HG02642 (cell line): ENCODE results near the gene HDAC11.

Source experiments
- ATAC-seq: cut with Tn5 transposase; IDR thresholded peaks from one replicate; pipeline ENCODE4 v1.9.1; 2021; ENCODE audit warnings: mild to moderate bottlenecking; ENCODE audit not compliant: unreplicated experiment, poor library complexity

HDAC11 gene

GRCh38 chr3:13505147-13506130 lies 25.3 kb downstream of the HDAC11 start:
- ATAC-seq, result no peak

GRCh38 chr3:13506239-13506638 lies 26.1 kb downstream of the HDAC11 start:
- no peak for ATAC-seq

DNA sequence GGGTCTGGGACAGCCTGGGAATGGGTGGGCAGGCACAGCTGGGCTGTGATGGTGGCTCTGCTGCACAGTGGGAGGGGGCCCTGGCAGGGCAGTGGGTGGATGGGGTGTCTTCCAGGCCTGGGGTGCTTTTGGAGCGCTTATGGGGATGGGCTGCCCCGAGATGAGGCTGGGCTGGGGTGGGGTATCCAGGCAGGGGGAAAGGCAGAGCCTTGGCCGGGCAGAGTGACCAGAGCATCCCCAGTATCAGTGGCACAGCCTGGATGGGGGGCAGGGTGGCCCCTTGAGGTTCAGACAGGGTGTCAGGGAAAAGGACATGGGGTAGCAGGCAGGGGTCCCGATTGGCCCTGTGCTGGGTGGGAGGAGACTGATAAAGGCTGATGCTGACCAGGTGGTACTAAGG lies 26.6 kb downstream of the HDAC11 start:
- ATAC-seq, result no peak

- no peak for ATAC-seq
Observed at GRCh38 chr3:13507247-13507569, 27.1 kb downstream of the HDAC11 start.

DNA sequence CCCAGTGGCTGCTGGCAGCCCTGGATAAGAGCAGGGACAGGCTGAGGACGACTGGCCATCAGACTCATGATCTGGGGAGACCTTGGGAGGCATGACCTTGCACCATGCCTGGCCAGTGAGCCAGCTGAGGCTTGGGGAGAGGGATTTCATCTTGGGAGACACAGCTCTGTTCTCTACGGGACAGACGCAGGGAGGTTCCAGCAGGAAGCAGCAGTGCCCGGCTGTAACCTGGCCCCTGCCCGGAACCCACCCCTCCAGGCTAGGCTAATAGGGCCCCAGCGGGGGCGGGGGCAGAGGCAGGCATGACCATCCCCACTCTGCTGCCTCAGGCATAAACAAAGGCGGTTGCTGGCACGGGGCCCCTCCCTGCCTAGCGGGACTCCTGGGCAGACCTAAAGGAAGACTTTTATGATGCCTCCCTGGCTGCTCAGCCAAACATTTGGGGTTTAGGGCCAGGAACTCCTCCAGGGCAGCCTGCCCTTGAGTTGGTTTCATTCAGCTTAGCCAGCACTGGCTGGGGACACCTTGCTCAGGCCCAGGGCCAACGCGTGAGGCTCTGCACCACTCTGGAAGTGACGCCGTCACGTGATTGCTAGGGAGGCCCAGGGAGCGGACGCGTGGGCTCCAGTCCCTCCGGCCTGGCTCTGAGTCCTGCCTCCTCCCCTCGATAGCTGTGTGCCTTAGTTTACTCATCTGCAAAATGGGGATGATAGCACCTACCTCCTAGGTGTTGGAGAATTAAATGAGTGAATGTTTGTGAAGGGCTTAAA lies 27.6 kb downstream of the HDAC11 start:
- ATAC-seq, result no peak

DNA sequence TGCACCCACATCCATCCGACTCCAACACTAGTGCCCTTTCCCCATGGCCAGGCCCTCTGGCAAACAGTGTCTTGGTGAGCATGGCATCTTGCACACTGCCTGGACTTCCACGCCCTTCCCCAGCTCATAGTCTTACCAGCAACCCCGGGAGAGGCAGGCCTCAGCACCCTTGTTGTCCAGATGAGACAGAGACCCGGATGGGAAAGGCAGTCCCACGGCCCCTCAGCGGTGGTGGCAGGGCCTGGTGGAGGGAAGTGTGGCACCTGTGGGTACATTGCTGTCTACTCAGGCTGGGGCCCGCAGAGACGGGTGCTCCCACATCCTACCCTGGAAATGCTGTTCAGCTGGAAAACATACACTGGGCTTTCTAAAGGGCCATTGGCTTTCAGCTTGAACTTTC lies 28.4 kb downstream of the HDAC11 start:
- ATAC-seq, result no peak

DNA sequence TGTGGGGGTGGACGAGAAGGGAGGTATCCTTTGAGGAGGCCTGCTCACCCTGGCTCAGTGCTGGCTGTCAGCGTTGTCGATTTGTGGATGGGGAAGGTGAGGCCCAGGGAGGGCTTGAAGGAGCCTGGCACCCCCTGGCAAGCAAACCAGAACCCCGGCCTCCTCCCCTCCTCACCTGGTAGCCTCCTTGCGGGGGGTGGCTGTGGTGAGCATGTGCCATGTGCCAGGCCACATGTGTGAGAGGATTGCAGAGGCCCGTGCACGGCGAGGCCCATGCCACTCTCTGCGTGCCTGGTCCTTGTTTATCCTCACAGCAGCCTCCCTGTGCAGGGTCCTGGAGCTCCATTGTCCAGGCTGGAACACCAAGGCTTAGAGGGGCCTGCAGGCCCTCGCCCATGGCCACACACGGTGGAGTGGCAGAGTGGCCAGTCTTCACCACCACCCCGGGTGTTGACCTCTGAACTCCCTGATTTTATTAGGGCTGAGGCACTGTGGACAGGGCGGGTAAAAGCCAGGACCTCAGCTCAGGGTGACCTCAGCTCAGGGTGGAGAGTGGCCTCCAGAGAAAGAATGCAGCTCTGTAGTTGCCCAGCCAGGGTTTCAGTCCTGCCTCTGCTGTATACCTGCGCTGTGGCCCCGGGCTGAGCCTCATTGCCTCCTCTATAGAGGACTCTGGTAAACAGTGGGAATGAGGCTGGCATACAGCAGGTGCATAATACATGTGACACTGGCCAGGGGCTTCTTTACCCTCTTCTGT lies 29.1 kb downstream of the HDAC11 start:
- ATAC-seq, result no peak

DNA sequence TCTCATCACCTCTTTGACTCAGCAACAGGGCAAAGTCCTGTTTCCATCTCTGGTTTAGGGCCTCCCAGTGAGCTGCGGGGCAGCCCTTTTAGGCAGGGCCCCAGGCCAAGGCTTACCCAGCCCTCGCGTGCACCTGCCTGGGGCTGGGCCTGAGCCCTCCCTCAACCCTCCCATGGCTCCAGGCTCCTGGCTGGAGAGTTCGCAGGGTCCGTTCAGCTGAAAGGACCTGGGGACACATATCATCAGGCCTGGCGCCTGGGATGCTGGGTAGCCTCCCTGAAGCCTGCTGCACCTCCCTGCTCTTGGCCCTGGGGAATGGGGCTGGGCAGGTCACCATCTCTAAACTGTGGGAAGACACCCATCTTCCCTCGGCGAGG lies 29.7 kb downstream of the HDAC11 start:
- ATAC-seq, result no peak

- no peak for ATAC-seq
Observed at GRCh38 chr3:13512451-13512850, 32.3 kb downstream of the HDAC11 start.

DNA sequence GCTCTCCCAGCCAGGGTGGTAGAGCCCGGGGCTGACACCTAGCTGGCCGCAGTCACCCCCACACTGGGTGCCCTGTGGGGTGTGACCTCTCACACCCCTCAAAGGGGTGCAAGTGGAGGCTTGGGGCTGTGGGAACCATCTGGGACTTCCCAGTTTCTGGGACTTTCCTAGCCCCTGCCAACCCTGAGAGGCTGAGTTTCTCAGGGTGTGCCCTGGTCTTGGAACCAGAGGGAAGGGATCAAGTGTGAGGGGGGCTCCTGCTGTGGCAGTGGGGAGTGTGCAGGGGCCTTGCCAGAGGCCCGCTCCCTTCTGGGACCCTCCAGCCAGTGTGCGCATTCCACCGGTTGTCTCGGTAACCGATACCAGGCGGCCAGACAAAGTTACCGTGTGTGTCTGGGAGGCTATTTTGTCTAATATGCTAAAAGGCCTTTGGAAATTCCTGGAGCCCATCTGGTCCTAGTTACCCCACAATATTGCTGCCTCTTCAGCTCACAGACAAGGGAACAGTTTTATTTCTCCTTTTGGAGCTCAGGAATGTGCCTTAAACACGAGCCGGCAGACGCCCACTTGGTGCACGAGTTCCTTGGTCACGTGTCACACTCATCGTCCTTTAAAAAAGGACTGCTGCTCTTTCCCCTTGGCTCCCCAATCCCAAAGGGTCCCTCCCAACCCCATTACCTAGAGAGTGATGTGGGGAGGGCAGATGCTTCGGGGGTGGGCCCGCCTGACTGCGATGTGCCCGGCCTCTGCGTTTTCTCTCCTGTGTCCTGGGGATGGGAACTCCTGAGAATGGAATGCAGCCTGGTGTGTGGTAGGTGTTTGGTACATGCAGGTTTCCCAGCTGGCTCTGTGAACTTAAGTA lies 33.2 kb downstream of the HDAC11 start:
- ATAC-seq, result no peak

DNA sequence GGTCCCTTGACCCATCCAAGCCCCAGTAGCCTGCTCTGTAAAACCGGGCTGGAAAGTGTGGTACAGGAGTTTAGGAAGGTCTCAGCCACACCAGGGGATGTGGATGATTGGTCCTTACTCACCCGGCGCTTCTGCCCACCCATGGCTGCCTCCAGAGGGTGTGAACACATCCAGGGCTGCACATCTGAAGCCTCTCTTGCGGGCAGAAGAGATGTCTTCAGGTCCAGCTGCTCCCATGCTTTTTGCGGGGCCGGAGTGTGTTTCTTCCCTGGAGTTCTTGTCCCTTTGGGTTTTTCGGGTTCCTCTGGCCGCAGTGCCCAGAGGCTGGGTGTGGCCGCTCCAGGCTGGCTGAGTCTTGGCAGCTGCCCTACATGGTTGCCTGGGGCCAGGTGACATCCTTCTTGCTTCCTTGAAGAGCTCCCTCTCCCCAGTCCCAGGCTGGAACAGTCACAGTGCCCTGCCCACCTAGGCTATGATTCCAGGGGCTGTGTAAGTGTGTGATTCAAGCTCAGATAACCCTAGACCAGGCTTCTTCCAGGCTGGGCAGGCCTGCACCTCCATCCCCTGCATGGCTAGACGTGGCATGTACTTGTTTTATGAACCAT lies 33.9 kb downstream of the HDAC11 start:
- ATAC-seq, result no peak

GRCh38 chr3:13514639-13515435 lies 34.7 kb downstream of the HDAC11 start:
- ATAC-seq, result no peak

DNA sequence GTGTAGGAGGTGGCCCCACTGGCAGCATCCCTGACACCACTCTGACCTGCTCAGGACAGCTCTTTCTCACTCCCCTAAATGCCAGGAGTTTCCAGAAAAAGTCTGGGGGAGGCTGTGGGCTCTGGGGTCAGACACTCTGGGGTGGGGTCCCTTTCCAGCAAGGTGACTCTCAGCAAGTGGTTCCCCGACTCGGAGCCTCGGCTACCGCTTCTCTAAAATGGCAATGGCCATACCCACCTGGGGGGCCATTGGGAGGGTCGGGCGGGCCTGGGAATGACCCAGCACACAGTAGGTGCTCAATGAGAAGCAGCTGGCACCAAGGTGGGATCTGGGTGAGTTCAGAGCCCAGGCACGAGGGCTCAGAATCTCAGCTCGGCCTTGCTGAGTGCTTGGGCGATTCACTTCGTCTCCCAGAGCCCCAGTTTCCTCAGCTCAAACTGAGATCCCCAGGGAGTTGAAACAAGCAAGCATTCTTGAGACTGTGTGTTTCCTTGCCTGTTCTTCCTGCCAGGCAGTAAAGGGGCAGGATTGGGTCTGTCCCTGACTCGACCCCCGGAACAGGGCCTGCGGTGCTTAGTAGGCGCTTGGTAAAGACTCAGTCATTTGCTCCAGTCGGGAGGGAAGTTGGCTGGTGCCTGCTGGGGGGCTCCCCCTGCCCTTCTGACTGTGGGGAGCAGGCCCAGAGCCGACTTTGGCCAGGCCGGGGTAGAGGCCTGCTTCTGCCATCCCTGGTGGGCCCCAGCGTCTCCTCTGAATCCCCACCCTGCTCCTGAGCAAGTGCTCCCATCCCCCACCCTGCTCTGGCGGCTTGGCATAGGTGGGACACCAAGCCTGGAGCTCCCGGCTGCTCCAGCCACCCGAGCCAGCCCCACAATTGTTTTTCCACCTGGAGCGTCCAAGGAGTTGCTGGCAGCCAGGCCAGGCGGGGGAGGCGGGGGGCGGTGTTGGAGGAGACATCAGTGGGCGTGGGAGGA lies 36.0 kb downstream of the HDAC11 start:
- no peak for ATAC-seq

DNA sequence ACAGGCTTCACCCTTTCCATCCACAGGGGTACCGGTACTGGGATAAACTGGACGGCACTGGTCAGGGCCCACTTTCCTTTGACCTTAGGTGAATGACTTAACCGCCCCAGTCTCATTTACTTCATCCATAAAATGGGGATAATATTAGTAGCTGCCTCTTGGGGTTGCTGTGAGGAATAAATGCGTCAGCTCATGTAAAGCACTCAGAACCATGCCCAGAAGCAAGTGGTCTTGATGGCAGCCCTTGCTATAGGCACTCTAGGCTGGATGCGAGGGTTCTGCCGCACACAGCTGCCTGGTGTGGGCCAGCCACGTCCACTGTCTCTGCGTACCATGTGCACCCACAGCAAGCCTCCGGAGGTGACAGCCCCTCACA lies 36.6 kb downstream of the HDAC11 start:
- no peak for ATAC-seq

- no peak for ATAC-seq
Observed at GRCh38 chr3:13517253-13517977, 37.3 kb downstream of the HDAC11 start.

DNA sequence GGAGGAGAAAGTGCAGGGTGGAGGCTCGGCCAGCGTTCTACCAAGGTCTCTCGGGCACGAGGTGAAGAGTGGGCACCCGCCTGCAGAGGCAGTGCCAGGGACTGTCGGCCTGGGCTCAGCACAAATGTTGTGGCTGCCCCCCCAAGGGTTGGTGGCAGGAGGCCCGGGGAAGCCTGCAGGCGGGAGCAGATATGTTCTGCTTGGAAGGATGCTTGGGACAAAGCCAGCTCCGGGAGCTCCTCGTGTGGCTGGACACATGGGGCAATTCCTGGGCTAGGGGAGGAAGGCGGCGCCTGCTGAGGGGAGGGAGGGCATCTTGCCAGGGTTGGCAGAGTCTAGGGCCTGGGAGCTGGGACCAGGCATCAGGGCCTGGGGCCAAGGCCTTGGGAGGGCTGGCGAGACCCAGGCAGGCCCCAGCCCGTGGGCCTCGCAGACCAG lies 38.4 kb downstream of the HDAC11 start:
- no peak for ATAC-seq
